Neuron (in vitro differentiated cells): ENCODE data around the gene ASPHD2.

Experiments used
- H2AFZ ChIP-seq: one replicate; pipeline ENCODE4 v1.6.1; 2013; ENCODE audit warnings: low read depth, mild to moderate bottlenecking, inconsistent platforms, low read length, moderate library complexity
- H3K27me3 ChIP-seq: one replicate; pipeline ENCODE4 v1.6.1; 2013; ENCODE audit warnings: low read length; ENCODE audit not compliant: insufficient read depth
- H3K36me3 ChIP-seq: one replicate; pipeline ENCODE4 v1.6.1; 2013; ENCODE audit warnings: low read length; ENCODE audit not compliant: insufficient read depth
- H3K4me1 ChIP-seq: one replicate; pipeline ENCODE4 v1.6.1; 2013; ENCODE audit warnings: low read length; ENCODE audit not compliant: insufficient read depth
- H3K4me3 ChIP-seq: 2 replicates; pipeline ENCODE4 v1.5.1; 2013; ENCODE audit warnings: mild to moderate bottlenecking, low read length, moderate library complexity
- H3K9me3 ChIP-seq: one replicate; pipeline ENCODE4 v1.6.1; 2013; ENCODE audit warnings: low read length

The ASPHD2 gene

DNA sequence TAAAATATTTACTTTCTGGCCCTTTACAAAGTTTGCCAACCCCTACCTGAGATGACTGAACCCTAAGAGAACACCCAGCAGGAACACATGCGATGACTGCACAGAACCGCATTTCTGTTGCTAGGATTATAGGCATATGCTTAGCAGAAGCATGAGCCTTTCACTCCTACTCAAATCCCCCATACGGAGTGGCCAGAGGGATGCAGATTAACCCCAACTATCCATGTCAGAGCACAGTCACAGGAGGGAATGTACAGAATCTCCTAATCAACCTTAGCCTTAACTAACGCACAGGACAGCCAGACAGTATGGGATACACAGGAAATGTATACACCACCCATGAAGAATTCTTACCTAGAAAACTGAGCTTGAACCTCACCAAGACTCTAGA lies 48.3 kb downstream of the ASPHD2 start:
- peaks cover 38% of the 10 kb centered on the region for H3K36me3 ChIP-seq
- peaks cover 31% of the 10 kb centered on the region for H3K4me1 ChIP-seq
- H2AFZ ChIP-seq, result no peak overlapping the region
- no peaks in the 10 kb centered on the region for H3K27me3 ChIP-seq
- no peaks in the 10 kb centered on the region for H3K9me3 ChIP-seq
- no peak overlapping the region for H3K4me3 ChIP-seq

DNA sequence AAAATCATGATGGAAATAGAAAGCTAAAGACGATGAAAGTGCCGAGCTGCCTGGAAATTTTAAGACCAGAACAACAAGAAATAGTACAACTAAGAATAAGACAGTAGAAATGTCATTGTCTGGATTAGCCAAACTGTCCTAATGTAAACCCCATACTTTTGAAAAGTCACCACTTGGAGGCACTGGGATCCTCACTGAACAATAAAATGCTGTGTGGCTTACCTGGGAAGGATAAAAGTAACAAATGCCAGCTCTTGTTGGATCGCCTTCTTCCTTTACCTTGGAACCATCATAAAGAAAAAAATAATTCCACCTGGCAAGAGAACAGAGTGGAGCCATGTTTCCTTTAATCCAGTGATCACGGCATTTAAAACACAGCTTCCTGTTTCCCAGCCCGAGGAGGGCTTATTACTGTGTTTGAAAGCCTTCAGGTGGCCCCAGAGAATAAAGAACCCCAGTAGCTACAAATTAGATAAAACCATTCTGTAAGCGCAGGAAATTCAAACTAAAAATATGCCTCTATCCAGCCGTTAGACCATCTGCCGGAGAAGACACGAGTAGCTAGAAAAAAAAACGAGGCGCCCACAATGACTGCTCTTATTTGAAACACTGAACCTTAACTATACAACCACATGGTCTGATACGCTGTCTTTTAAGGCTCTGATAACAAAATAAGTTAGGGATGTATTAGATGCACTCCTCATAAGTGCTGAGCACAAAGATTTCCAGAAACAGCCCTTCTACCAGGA lies 50.2 kb downstream of the ASPHD2 start:
- H3K27me3 ChIP-seq, result no peaks in the 10 kb centered on the region
- H2AFZ ChIP-seq, result no peak overlapping the region
- peaks cover 28% of the 10 kb centered on the region for H3K36me3 ChIP-seq
- no peak overlapping the region for H3K4me3 ChIP-seq
- H3K4me1 ChIP-seq, result peaks cover 42% of the 10 kb centered on the region
- H3K9me3 ChIP-seq, result no peaks in the 10 kb centered on the region

DNA sequence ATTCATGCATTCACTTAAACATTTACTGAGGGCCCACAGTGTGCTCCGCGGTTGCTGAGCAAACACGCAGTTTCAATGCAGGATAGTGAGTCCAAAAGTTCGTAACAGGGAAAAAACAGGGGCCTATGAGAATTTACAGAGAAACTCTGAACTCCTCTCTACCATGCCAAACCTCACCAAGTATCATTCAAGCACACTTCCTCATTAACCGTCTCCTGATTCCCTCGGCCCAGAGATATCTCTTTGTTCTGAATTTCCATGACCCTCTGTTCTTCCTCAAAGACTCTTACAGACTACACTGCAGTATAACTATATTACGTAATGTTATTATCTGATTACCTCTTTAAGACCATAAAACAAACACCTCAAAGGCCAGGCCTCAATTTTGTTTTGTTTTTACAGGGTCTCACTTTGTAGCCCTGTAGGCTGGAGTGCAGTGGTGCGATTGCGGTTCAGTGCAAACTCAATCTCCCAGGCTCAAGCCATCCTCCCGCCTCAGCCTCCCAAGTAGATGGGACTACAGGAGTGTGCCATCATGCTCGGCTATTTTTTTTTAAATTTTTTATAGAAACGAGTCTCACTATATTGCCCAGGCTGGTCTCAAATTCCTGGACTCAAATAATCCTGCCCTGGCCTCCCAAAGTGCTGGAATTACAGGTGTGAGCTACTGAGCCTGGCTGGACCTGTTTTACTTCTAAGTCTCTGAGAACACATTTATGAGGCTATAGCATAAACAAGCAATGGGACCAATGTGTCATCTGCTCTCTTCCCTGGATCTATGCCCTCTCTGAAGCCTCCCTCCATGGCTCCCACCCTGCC lies 50.9 kb downstream of the ASPHD2 start:
- Histone ChIP-seq H3K27me3 (no peaks in the 10 kb centered on the region), H2AFZ (no peak overlapping the region), H3K36me3 (peaks cover 23% of the 10 kb centered on the region), H3K4me3 (no peak overlapping the region), H3K9me3 (no peaks in the 10 kb centered on the region), H3K4me1 (peaks cover 50% of the 10 kb centered on the region)

DNA sequence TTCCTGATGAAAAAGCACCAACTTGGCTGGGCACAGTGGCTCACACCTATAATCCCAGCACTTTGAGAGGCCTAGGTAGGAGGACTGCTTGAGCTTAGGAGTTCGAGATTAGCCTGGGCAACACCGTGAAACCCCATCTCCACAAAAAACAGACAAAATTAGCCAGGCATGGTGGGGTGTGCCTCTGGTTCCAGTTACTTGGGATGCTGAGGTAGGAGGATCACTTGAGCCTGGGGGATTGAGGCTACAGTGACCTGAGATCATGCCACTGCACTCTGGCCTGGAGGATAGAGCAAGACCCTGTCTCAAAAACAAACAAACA lies 51.5 kb downstream of the ASPHD2 start:
- H3K36me3 ChIP-seq, result peaks cover 22% of the 10 kb centered on the region
- no peaks in the 10 kb centered on the region for H3K27me3 ChIP-seq
- no peaks in the 10 kb centered on the region for H3K9me3 ChIP-seq
- no peak overlapping the region for H3K4me3 ChIP-seq
- no peak overlapping the region for H2AFZ ChIP-seq
- peaks cover 53% of the 10 kb centered on the region for H3K4me1 ChIP-seq

DNA sequence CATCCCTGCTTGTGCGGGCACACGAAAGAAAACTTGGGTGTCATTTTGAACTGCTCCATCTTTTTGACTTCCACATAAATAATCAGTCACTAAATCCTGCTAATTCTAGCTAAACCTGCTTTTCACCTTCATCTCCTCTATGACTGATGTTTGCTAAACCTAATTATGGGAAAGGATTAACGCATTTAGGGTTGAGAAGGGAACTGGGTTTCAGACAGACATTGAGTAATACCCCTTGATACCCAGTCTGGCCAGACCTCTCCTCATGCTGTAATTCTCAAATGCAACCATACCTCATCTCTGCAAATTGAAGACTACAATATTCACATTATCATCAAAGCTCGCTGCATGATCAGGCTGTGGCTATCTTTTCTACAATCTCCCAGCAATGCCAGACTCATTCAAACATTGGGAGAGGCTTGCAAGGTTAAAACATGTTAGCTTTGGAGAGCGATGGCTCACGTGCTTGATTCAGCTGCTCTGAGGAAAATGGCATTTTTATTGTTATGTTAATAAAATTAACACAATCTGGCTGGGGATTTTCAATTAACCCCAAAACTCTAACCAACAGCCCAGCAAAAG lies 52.1 kb downstream of the ASPHD2 start:
- peaks cover 20% of the 10 kb centered on the region for H3K36me3 ChIP-seq
- no peaks in the 10 kb centered on the region for H3K9me3 ChIP-seq
- H2AFZ ChIP-seq, result no peak overlapping the region
- peaks cover 53% of the 10 kb centered on the region for H3K4me1 ChIP-seq
- H3K27me3 ChIP-seq, result no peaks in the 10 kb centered on the region
- H3K4me3 ChIP-seq, result no peak overlapping the region

DNA sequence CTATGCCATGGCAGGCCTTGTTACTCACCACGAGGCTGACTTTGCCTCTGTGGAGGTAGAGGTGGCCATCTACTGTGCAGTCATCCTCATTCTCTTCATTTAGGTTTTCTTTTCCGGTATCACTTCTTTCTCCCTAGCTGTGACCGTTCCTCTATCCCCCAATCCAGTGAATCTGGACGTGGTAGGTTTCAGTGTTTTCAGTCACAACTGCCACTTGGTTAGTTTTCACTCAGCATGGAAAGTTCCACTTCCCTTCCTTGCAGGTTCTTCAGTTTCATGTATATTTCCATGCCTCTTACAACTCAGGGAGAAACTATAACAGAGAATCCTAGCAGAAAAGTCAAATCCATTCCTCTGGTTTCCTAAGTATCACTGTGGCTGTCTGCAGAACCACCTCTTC lies 52.6 kb downstream of the ASPHD2 start:
- H3K27me3 ChIP-seq, result no peaks in the 10 kb centered on the region
- peaks cover 53% of the 10 kb centered on the region for H3K4me1 ChIP-seq
- peaks cover 19% of the 10 kb centered on the region for H3K36me3 ChIP-seq
- no peak overlapping the region for H3K4me3 ChIP-seq
- no peaks in the 10 kb centered on the region for H3K9me3 ChIP-seq
- no peak overlapping the region for H2AFZ ChIP-seq

DNA sequence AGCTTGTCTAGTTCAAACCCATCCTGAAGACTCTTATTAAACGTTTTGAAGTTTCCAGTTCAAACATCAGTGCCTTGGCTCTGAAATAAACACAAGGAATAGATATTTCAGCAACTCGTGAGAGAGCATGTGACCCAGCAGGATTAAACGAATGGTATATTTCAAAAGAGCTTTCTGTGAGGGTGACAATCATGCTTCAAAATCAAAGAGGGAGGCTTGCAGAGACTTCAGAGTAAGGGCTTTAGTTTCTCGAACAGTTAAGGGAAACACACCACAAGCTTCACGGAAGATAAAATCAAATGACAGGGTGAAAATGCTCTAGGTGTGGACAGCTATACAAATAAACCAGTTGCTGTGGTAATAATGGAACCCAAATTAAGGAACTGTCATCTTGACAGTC lies 53.1 kb downstream of the ASPHD2 start:
- no peak overlapping the region for H2AFZ ChIP-seq
- H3K4me1 ChIP-seq, result peaks cover 53% of the 10 kb centered on the region
- H3K36me3 ChIP-seq, result peaks cover 16% of the 10 kb centered on the region
- H3K4me3 ChIP-seq, result peak overlapping the region; percentile 97
- H3K27me3 ChIP-seq, result no peaks in the 10 kb centered on the region
- H3K9me3 ChIP-seq, result no peaks in the 10 kb centered on the region

DNA sequence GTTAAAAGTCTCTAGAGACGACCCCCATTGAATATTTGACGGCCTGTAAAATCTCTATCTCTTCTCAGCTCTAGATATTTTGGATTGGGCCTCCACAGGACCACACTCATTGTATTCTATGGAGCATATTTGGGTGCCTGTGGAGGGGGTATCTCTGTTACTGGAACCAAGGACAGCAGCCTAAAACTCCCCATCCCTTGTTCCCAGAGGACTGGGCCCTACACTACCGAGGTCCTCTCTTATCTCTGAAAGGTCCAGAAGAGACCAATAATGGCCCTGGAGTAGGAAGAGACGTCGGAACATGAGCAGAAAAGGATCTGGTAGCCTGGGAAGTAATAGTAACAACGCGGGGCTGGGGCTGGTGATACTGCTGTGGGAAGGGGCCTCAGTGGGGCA lies 54.0 kb downstream of the ASPHD2 start:
- H3K4me1 ChIP-seq, result peaks cover 53% of the 10 kb centered on the region
- no peaks in the 10 kb centered on the region for H3K27me3 ChIP-seq
- H3K36me3 ChIP-seq, result peaks cover 17% of the 10 kb centered on the region
- no peaks in the 10 kb centered on the region for H3K9me3 ChIP-seq
- H3K4me3 ChIP-seq, result peak overlapping the region; percentile 97
- peak overlapping the region; percentile 90 for H2AFZ ChIP-seq

DNA sequence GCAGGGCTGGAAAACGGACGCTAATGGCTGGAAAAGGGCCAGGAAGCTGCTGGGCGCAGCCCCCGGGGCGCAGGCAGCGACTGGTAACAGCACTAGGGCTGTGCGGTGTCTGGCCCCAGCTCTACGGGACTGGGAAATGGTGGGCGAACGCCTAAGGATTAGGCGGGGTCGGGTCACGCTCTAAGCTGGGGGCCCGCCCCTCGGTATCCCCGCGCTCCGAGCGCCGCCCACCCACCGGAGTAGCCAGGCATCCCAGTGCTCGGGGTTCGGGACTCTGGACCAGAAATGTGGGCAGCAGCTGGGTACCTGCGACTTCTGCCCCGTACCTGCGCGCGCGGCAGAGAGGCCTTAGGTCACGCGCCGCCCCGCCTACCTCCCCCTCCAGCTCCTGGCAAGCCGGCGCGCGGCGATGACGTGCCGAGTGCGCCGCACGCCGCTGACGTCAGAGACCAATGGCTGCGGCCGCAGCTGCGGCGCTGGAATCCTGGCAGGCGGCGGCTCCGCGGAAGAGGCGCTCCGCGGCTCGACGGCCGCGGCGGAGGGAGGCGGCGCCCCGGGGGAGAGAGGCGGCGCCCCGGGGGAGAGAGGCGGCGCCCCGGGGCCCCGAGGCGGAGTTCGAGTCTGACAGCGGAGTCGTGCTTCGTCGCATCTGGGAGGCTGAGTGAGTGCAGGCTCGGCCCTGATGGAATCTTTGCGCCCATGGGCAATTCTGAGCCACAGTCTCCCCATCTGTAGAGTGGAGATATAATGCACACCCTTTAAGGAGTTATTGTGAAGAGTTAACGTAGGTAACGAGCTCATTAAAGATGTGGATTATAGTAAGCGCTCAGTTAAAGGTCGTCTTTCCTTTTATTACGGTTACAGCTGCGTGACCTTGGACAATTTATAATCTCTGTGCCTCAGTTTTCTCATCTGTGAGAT lies 54.6 kb downstream of the ASPHD2 start, which contains the start of the genes HPS4 and SRRD:
HPS4 (minus strand) TSS at position 345 of the 921 bp plus-strand sequence. CDS start 2,021 bp downstream, outside the sequence.
SRRD (plus strand) TSS at position 439 of the 921 bp plus-strand sequence; CDS start at position 453, 14 bp downstream.
- no peaks in the 10 kb centered on the region for H3K27me3 ChIP-seq
- H3K4me3 ChIP-seq, result peak within 1 kb of the TSS; percentile 97
- peak within 1 kb of the TSS; percentile 90 for H2AFZ ChIP-seq
- H3K36me3 ChIP-seq, result peaks cover 23% of the 10 kb centered on the region
- H3K4me1 ChIP-seq, result peaks cover 53% of the 10 kb centered on the region
- no peaks in the 10 kb centered on the region for H3K9me3 ChIP-seq

DNA sequence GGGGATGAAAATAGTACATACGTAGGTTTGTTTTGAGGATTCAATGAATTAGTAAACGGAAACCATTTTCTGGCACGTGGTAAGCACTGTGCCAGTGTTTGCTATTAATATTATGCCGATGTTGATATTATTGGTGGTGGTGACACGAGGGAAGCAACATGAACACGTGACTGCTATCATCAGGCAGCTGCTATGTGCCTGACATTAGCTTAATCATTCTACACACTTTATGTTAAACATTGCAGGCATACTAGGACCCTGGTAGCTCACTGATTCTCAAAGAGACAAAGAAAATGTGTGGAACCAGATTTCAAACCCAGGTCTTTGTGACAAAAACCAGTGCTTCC lies 55.3 kb downstream of the ASPHD2 start:
- peak overlapping the region; percentile 97 for H3K4me3 ChIP-seq
- H3K9me3 ChIP-seq, result no peaks in the 10 kb centered on the region
- H3K27me3 ChIP-seq, result no peaks in the 10 kb centered on the region
- H3K36me3 ChIP-seq, result peaks cover 22% of the 10 kb centered on the region
- peaks cover 48% of the 10 kb centered on the region for H3K4me1 ChIP-seq
- peak overlapping the region; percentile 90 for H2AFZ ChIP-seq

DNA sequence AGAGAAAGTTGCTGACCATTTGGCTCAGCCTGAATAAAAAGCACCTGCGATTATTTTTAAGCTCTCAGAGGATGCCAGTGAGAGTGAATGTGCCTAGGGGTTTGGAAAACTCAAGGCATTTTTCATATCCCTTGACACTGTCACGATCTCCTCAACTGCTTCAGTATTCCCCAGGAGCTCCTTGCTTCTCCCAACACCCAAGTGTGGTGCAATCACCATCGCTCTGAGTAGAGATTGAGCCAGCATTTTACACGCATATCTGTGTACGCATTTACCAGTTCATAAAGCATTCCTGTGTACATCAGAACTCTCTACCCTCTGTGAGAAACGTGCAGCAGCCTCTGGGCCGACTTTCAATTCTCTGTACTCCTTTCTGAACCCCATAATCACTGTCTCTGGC lies 56.0 kb downstream of the ASPHD2 start:
- Histone ChIP-seq H3K9me3 (no peaks in the 10 kb centered on the region), H3K4me3 (peak overlapping the region; percentile 97), H3K36me3 (peaks cover 26% of the 10 kb centered on the region), H3K27me3 (no peaks in the 10 kb centered on the region), H2AFZ (no peak overlapping the region), H3K4me1 (peaks cover 43% of the 10 kb centered on the region)

DNA sequence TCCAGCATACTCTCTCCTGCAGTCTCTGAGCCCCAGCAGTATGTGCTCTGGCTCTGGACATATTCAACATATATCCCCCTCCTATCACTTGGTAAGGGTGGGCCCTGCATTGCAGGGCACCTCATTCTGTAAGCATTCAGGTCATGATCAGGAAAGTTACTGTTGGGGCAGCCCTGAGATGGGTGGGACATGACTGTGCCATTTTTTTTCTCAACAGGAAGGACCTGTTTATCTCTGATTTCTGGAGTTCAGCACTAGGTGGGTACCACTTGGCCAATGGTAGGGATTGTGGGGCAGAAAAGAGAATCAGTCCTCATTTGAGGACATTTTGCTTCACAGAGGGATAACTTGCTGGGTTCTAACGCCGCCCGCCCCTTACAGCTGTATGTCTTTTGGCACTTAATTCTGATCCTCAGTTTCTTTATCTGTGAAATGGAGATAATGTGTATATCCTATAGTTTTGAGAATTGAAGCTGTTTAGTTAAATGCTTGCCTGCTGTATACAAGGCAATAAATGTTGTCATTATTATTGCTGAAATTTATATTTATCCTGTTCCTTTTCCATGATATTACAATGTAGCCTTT lies 56.8 kb downstream of the ASPHD2 start:
- no peak overlapping the region for H2AFZ ChIP-seq
- no peaks in the 10 kb centered on the region for H3K9me3 ChIP-seq
- peaks cover 33% of the 10 kb centered on the region for H3K36me3 ChIP-seq
- peaks cover 35% of the 10 kb centered on the region for H3K4me1 ChIP-seq
- H3K4me3 ChIP-seq, result no peak overlapping the region
- H3K27me3 ChIP-seq, result no peaks in the 10 kb centered on the region
